ENCODE data around the gene ZNF71. TPM values are rescaled to one million over a fixed set of nuclear protein-coding genes. Genes with fewer than 3 reads are reported as not detected.

Gene ZNF71
- total and polyA plus RNA-seq, 8 donors, result 2.1 to 18.2 (median 6.6) TPM; not detected in 1

- Histone ChIP-seq H3K27ac (no peak overlapping the region), H3K27me3 (no peaks in the 10 kb centered on the region), H3K36me3 (peaks cover 3 to 73% (median 43%) of the 10 kb centered on the region in 4 donors), H3K4me1 (no peaks in the 10 kb centered on the region), H3K9me3 (peaks cover 30 to 100% (median 77%) of the 10 kb centered on the region in 4 donors), H3K4me3 (no peak overlapping the region)
- DNase-seq, result no peak
- 68 to 77% (median 73%) methylated on average over 7 to 8 of the region's 8 CpGs for WGBS, 5 donors
- TF ChIP-seq POLR2A (IDR thresholded peaks at IDR 0.05), result no peak
- no peak for TF ChIP-seq EP300 (IDR thresholded peaks at IDR 0.05)
- no peak for TF ChIP-seq POLR2AphosphoS5 (IDR thresholded peaks at IDR 0.05)
- intact Hi-C loops (cut with DNase I; ENCODE audit: low total_unique reads), result no loop called here
These were observed 16.2 kb downstream of the ZNF71 start for GRCh38 chr19:56611288-56611687.

GRCh38 chr19:56612737-56613136 is 17.6 kb downstream of the ZNF71 start:
- H3K9me3 ChIP-seq, result peaks cover 23 to 100% (median 72%) of the 10 kb centered on the region in 4 donors

GRCh38 chr19:56613639-56614038 is 18.5 kb downstream of the ZNF71 start:
- WGBS, 5 donors, result 81 to 92% (median 90%) methylated on average over 5 of the region's 5 CpGs
- no peak for DNase-seq
- Histone ChIP-seq H3K4me3 (no peak overlapping the region), H3K36me3 (peaks cover 12 to 84% (median 60%) of the 10 kb centered on the region in 4 donors), H3K9me3 (peaks cover 22 to 100% (median 70%) of the 10 kb centered on the region in 4 donors), H3K27ac (no peak overlapping the region), H3K27me3 (no peaks in the 10 kb centered on the region), H3K4me1 (no peaks in the 10 kb centered on the region)
- no peak for TF ChIP-seq POLR2A (IDR thresholded peaks at IDR 0.05)
- TF ChIP-seq EP300 (IDR thresholded peaks at IDR 0.05), result no peak
- no peak for TF ChIP-seq POLR2AphosphoS5 (IDR thresholded peaks at IDR 0.05)
- TF ChIP-seq CTCF (IDR thresholded peaks at IDR 0.05), result no peak
- intact Hi-C loops (cut with DNase I; ENCODE audit: low total_unique reads), result no loop called here

More at GRCh38 chr19:56612737-56613136, 17.6 kb downstream of the ZNF71 start:
- Histone ChIP-seq H3K27ac (no peak overlapping the region), H3K4me1 (no peaks in the 10 kb centered on the region), H3K36me3 (peaks cover 10 to 79% (median 51%) of the 10 kb centered on the region in 4 donors), H3K4me3 (no peak overlapping the region), H3K27me3 (no peaks in the 10 kb centered on the region)
- no peak for DNase-seq
- TF ChIP-seq CTCF (IDR thresholded peaks at IDR 0.05), result no peak
- TF ChIP-seq POLR2AphosphoS5 (IDR thresholded peaks at IDR 0.05), result no peak
- TF ChIP-seq POLR2A (IDR thresholded peaks at IDR 0.05), result no peak
- no peak for TF ChIP-seq EP300 (IDR thresholded peaks at IDR 0.05)
- intact Hi-C loops (cut with DNase I; ENCODE audit: low total_unique reads), result no loop called here
- WGBS, 5 donors, result 79 to 94% (median 91%) methylated on average over 2 of the region's 2 CpGs

- WGBS, 5 donors, result 93 to 98% (median 96%) methylated on average over 8 of the region's 8 CpGs
- TF ChIP-seq CTCF (IDR thresholded peaks at IDR 0.05) (no peak), POLR2A (IDR thresholded peaks at IDR 0.05) (no peak), POLR2AphosphoS5 (IDR thresholded peaks at IDR 0.05) (no peak), EP300 (IDR thresholded peaks at IDR 0.05) (no peak)
- intact Hi-C loops (cut with DNase I; ENCODE audit: low total_unique reads), result no loop called here
These were observed 22.4 kb downstream of the ZNF71 start for GRCh38 chr19:56617531-56617930.

GRCh38 chr19:56619121-56619520 is 24.0 kb downstream of the ZNF71 start:
- no peak overlapping the region for H3K27ac ChIP-seq
- no peaks in the 10 kb centered on the region for H3K27me3 ChIP-seq
- peaks cover 31 to 93% (median 61%) of the 10 kb centered on the region in 4 donors for H3K36me3 ChIP-seq
- peaks cover 25 to 100% (median 74%) of the 10 kb centered on the region in 4 donors for H3K9me3 ChIP-seq
- 80 to 84% (median 83%) methylated on average over 8 of the region's 8 CpGs for WGBS, 5 donors
- intact Hi-C loops (cut with DNase I; ENCODE audit: low total_unique reads), result no loop called here
- no peak for DNase-seq
- H3K4me1 ChIP-seq, result no peaks in the 10 kb centered on the region
- TF ChIP-seq POLR2AphosphoS5 (IDR thresholded peaks at IDR 0.05), result no peak
- TF ChIP-seq EP300 (IDR thresholded peaks at IDR 0.05), result no peak
- no peak for TF ChIP-seq POLR2A (IDR thresholded peaks at IDR 0.05)
- no peak for TF ChIP-seq CTCF (IDR thresholded peaks at IDR 0.05)
- no peak overlapping the region for H3K4me3 ChIP-seq

More at GRCh38 chr19:56617531-56617930, 22.4 kb downstream of the ZNF71 start:
- Histone ChIP-seq H3K4me1 (no peaks in the 10 kb centered on the region), H3K27me3 (no peaks in the 10 kb centered on the region), H3K9me3 (peaks cover 25 to 100% (median 75%) of the 10 kb centered on the region in 4 donors), H3K4me3 (no peak overlapping the region), H3K27ac (no peak overlapping the region), H3K36me3 (peaks cover 26 to 92% (median 59%) of the 10 kb centered on the region in 4 donors)
- no peak for DNase-seq
